Activated CD4-positive, alpha-beta memory T cell treated with anti-CD3 and anti-CD28 coated beads for 36 hours (primary cell): ENCODE measurements around the gene CRYBG1. TPM values are rescaled to one million over a fixed set of nuclear protein-coding genes. Genes with fewer than 3 reads are reported as not detected.

Source experiments
- CTCF ChIA-PET: fragments of 350-600 bp; sonication (Branson Sonifier 250); formaldehyde crosslinking; loops from one replicate; lab custom pipeline; 2021; ENCODE audit warnings: antibody characterized with exemption, inconsistent platforms; lab: Charles Lee
- POLR2A ChIA-PET: fragments of 350-600 bp; sonication (Branson Sonifier 250); formaldehyde crosslinking; loops from one replicate; lab custom pipeline; 2021; ENCODE audit warnings: antibody characterized with exemption; lab: Charles Lee
- DNase-seq: peaks from one replicate; pipeline ENCODE4 v3.0.0-alpha.2; 2020
- H3K27ac Mint-ChIP-seq: one replicate; pipeline ENCODE4 v1.8.0; 2021; ENCODE audit warnings: mixed read lengths
- H3K27me3 Mint-ChIP-seq: one replicate; pipeline ENCODE4 v1.8.0; 2021; ENCODE audit warnings: mixed read lengths
- H3K36me3 Mint-ChIP-seq: one replicate; pipeline ENCODE4 v1.8.0; 2021; ENCODE audit warnings: mixed read lengths
- H3K4me1 Mint-ChIP-seq: one replicate; pipeline ENCODE4 v1.8.0; 2021; ENCODE audit warnings: low read depth, mixed read lengths
- H3K4me3 Mint-ChIP-seq: one replicate; pipeline ENCODE4 v1.8.0; 2021; ENCODE audit warnings: mild to moderate bottlenecking, mixed read lengths
- H3K9me3 Mint-ChIP-seq: one replicate; pipeline ENCODE4 v1.8.0; 2021; ENCODE audit warnings: mixed read lengths
- intact Hi-C: fragments of 100-400 bp; cut with micrococcal nuclease; formaldehyde crosslinking; loops from one replicate; pipeline ENCODE4 v1.15.1; 2023
- total RNA-seq, 2 experiments: library from RNA; stranded (reverse); gene quantifications; one replicate each; pipeline ENCODE4 v1.2.3, GENCODE V29; 2021

CRYBG1 gene
- total RNA-seq, 2 experiments from 2014 or later = 38.4 to 39.3 TPM

DNA sequence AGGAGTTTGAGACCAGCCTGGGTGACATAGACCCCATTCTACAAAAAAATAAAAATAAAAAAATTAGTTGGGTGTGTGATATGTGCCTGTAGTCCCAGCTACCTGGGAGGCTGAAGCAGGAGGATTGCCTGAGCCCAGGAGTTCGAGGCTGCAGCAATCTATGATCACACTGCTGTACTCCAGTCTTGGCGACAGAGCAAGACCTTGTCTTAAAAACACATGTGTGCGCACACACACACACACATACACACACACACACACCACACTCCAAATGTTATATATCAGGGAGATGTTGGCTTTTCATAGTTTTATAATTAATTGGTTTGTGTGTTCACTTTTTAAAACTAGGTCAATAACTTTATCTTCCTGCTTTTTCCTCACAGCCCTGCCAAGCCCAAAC lies 158.2 kb downstream of the CRYBG1 start:
- peak; percentile 27 for DNase-seq
- peak overlapping the region; percentile 76 for H3K4me3 Mint-ChIP-seq
- H3K36me3 Mint-ChIP-seq = peaks cover 37% of the 10 kb centered on the region
- H3K27ac Mint-ChIP-seq = peak overlapping the region; percentile 99
- no peaks in the 10 kb centered on the region for H3K27me3 Mint-ChIP-seq
- intact Hi-C loops = loop anchor here (1.0 kb wide), 2 partner anchors 10 to 35 kb away; no protein-coding TSS in a partner anchor
- H3K9me3 Mint-ChIP-seq = no peaks in the 10 kb centered on the region
- CTCF ChIA-PET = interaction anchor here (0.5 to 4.4 kb wide), 6 partner anchors 10 to 73 kb away, joined by 3 to 29 read pairs (median 8); no protein-coding TSS in a partner anchor
- POLR2A ChIA-PET = interaction anchor here (0.6 to 5.1 kb wide), 10 partner anchors 7 to 668 kb away, joined by 3 to 75 read pairs (median 6); partner anchors contain the start of gene ATG5
- peaks cover 68% of the 10 kb centered on the region for H3K4me1 Mint-ChIP-seq

DNA sequence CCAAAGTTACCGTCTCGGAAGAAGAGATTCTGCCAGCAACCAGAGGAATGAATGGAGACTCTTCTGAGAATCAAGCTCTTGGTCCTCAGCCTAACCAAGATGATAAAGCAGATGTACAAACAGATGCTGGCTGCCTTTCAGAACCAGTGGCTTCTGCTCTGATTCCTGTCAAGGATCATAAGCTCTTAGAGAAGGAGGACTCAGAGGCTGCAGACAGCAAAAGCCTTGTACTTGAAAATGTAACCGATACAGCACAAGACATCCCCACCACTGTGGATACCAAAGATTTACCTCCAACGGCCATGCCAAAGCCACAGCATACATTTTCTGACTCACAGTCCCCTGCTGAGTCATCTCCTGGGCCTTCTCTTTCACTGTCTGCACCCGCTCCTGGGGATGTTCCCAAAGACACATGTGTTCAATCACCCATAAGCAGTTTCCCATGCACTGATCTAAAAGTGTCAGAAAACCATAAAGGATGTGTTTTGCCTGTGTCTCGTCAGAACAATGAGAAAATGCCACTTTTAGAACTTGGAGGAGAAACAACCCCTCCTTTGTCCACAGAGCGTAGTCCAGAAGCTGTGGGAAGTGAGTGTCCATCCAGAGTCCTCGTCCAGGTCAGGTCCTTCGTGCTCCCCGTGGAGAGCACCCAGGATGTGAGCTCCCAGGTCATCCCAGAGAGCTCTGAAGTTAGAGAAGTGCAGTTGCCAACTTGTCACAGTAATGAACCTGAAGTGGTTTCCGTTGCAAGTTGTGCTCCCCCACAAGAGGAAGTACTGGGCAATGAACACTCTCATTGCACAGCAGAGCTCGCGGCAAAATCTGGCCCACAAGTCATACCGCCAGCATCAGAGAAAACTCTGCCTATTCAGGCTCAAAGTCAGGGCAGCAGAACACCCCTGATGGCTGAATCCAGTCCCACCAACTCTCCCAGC lies 159.2 kb downstream of the CRYBG1 start:
- peaks cover 32% of the 10 kb centered on the region for H3K36me3 Mint-ChIP-seq
- intact Hi-C loops = loop anchor here (1.0 to 10.0 kb wide), 8 partner anchors 9 to 1195 kb away; no protein-coding TSS in a partner anchor
- ChIA-PET CTCF (interaction anchor here (0.5 to 4.4 kb wide), 7 partner anchors 9 to 74 kb away, joined by 3 to 29 read pairs (median 6); no protein-coding TSS in a partner anchor), POLR2A (interaction anchor here (0.6 to 5.1 kb wide), 16 partner anchors 8 to 421 kb away, joined by 3 to 75 read pairs (median 6); partner anchors contain the start of gene ATG5)
- H3K27me3 Mint-ChIP-seq = no peaks in the 10 kb centered on the region
- H3K4me3 Mint-ChIP-seq = peak overlapping the region; percentile 76
- no peaks in the 10 kb centered on the region for H3K9me3 Mint-ChIP-seq
- peak overlapping the region; percentile 99 for H3K27ac Mint-ChIP-seq
- peak; percentile 92 for DNase-seq
- peaks cover 67% of the 10 kb centered on the region for H3K4me1 Mint-ChIP-seq

DNA sequence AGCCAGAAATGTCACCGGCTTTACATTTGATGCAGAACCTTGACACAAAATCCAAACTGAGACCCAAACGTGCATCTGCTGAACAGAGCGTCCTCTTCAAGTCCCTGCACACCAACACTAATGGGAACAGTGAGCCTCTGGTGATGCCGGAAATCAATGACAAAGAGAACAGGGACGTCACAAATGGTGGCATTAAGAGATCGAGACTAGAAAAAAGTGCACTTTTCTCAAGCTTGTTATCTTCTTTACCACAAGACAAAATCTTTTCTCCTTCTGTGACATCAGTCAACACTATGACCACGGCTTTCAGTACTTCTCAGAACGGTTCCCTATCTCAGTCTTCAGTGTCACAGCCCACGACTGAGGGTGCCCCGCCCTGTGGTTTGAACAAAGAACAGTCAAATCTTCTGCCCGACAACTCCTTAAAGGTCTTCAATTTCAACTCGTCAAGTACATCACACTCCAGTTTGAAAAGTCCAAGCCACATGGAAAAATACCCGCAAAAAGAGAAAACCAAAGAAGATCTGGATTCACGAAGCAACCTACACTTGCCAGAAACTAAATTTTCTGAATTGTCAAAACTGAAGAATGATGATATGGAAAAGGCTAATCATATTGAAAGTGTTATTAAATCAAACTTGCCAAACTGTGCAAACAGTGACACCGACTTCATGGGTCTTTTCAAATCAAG lies 160.3 kb downstream of the CRYBG1 start:
- peak; percentile 90 for DNase-seq
- Mint-ChIP-seq H3K9me3 (no peaks in the 10 kb centered on the region), H3K4me3 (peak overlapping the region; percentile 76), H3K36me3 (peaks cover 38% of the 10 kb centered on the region), H3K27me3 (no peaks in the 10 kb centered on the region), H3K4me1 (peaks cover 71% of the 10 kb centered on the region), H3K27ac (peak overlapping the region; percentile 99)
- ChIA-PET CTCF (interaction anchor here (0.6 to 4.4 kb wide), 9 partner anchors 8 to 1302 kb away, joined by 3 to 35 read pairs (median 10); no protein-coding TSS in a partner anchor), POLR2A (interaction anchor here (0.6 to 5.1 kb wide), 13 partner anchors 9 to 874 kb away, joined by 3 to 75 read pairs (median 6); no protein-coding TSS in a partner anchor)
- intact Hi-C loops = loop anchor here (1.0 to 10.0 kb wide), 9 partner anchors 8 to 1194 kb away; no protein-coding TSS in a partner anchor

DNA sequence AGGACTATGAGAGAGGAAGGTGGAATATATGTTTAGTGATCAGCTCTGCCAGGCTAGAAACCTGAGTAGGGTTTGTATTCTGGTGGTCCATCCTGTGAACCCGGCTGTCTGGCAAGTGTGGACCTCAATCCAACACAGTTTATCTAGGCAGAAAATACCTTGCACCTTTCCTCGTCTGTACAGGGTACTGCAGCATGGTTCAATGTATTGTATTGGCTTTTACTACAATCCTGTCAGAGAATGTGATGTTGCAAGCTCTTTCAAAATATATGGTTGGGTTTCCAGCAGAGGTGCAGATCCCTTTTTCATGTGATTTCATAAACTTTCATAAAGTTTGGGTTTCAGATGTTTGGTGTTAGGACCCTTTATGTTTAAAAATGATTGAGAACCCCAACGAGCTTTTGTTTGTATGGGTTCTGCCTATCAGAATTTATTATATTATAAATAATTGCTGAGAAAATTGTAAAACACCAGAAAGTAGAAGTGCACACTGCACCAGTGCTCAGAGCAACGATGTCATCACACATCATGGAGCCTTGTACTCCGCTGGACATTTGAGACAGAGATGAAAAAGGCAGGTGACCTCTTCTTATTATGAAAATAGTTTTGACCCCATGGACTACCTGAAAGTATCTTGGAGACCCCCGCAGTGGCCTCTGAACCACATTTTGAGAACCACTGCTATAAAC lies 162.2 kb downstream of the CRYBG1 start:
- Mint-ChIP-seq H3K4me1 (peaks cover 68% of the 10 kb centered on the region), H3K4me3 (peak overlapping the region; percentile 76), H3K27me3 (no peaks in the 10 kb centered on the region), H3K27ac (peak overlapping the region; percentile 99), H3K36me3 (peaks cover 39% of the 10 kb centered on the region), H3K9me3 (no peaks in the 10 kb centered on the region)
- ChIA-PET CTCF (interaction anchor here (0.8 to 4.4 kb wide), 5 partner anchors 10 to 77 kb away, joined by 4 to 35 read pairs (median 23); no protein-coding TSS in a partner anchor), POLR2A (interaction anchor here (0.7 to 5.1 kb wide), 7 partner anchors 11 to 423 kb away, joined by 3 to 75 read pairs (median 6); no protein-coding TSS in a partner anchor)
- no peak for DNase-seq
- intact Hi-C loops = loop anchor here (5.0 to 10.0 kb wide), 4 partner anchors 360 to 1192 kb away; no protein-coding TSS in a partner anchor

DNA sequence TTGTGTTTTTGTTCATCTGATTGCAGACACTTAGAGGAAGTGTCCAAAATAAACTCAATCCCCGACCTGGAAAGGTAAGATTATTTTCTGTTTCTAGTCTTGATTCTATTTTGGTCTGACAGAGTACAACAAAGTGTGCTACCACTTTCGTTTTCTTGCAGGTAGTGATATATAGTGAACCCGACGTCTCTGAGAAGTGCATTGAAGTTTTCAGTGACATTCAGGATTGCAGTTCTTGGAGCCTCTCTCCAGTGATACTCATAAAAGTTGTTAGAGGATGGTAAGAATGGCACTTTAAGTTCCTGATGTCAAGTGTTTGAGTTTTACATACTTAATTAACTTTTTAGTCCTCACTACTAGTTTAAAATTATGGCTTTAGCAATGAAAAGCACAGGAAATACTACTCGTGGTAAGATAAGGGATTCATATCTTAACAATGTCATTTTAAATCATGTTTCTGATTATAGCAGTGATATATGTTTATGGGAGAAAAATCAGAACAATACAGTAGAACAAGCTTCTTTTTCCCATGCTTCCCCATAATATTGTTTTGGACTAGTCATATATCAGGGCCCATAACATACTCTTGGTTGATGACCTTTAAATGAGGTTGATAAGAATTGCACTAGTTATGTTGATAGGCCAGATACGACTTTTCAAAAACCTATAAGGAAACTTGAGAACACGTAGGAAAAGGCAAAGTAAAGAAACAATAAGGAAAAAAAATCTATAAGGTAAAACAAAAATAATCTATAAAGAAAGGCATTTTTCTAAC lies 164.8 kb downstream of the CRYBG1 start:
- Mint-ChIP-seq H3K27me3 (no peaks in the 10 kb centered on the region), H3K9me3 (no peaks in the 10 kb centered on the region), H3K4me3 (peak overlapping the region; percentile 82), H3K36me3 (peaks cover 46% of the 10 kb centered on the region), H3K27ac (peak overlapping the region; percentile 94), H3K4me1 (peaks cover 74% of the 10 kb centered on the region)
- ChIA-PET CTCF (interaction anchor here (0.6 to 2.8 kb wide), 5 partner anchors 9 to 701 kb away, joined by 3 to 18 read pairs (median 7); no protein-coding TSS in a partner anchor), POLR2A (interaction anchor here (0.6 to 3.7 kb wide), 4 partner anchors 9 to 421 kb away, joined by 3 to 21 read pairs (median 8); no protein-coding TSS in a partner anchor)
- intact Hi-C loops = loop anchor here (1.0 to 10.0 kb wide), 3 partner anchors 9 to 1190 kb away; no protein-coding TSS in a partner anchor
- DNase-seq = no peak

DNA sequence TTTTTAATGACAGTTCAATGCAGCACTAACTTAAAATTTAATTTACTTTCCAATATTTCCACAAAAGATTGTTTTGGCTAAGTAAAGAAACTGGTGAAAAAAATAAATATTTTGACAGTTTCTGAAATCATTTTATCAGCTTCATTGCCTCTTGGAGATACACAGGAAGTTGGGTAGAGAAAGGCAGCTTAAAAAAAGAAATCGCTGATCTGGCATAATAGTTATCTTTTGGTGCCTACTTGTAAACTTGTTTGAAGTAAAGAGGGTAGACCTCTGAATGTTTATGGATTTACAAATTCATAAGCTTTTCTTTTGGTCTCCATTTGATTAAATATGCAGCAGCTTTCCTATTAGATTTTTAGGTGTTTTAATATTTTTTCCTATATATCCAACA lies 165.4 kb downstream of the CRYBG1 start:
- Mint-ChIP-seq H3K27me3 (no peaks in the 10 kb centered on the region), H3K9me3 (no peaks in the 10 kb centered on the region), H3K4me1 (peaks cover 75% of the 10 kb centered on the region), H3K4me3 (no peak overlapping the region), H3K27ac (peak overlapping the region; percentile 94), H3K36me3 (peaks cover 45% of the 10 kb centered on the region)
- CTCF ChIA-PET = interaction anchor here (0.6 to 2.8 kb wide), 4 partner anchors 9 to 701 kb away, joined by 3 to 18 read pairs (median 8); no protein-coding TSS in a partner anchor
- no peak for DNase-seq
- intact Hi-C loops = loop anchor here (1.0 to 10.0 kb wide), 3 partner anchors 8 to 1189 kb away; no protein-coding TSS in a partner anchor
- POLR2A ChIA-PET = interaction anchor here (0.6 to 3.7 kb wide), 4 partner anchors 8 to 28 kb away, joined by 3 to 21 read pairs (median 8); no protein-coding TSS in a partner anchor

DNA sequence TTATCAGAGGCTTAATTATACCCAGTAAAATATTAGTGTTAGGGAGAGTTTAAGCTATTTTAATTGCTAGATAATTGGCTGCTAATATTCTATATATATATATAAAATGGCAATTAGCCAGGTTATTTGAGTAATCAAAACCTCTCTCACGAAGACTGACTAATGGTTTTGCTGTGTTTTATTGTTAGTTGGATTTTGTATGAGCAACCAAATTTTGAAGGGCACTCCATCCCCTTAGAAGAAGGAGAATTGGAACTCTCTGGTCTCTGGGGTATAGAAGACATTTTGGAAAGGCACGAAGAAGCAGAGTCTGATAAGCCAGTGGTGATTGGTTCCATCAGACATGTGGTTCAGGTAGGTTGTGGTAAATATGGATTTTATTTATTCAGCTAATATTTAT lies 166.6 kb downstream of the CRYBG1 start:
- H3K36me3 Mint-ChIP-seq = peaks cover 51% of the 10 kb centered on the region
- no peaks in the 10 kb centered on the region for H3K9me3 Mint-ChIP-seq
- H3K4me1 Mint-ChIP-seq = peaks cover 73% of the 10 kb centered on the region
- POLR2A ChIA-PET = interaction anchor here (1.5 to 3.7 kb wide), 2 partner anchors 13 to 15 kb away, joined by 3 to 21 read pairs; no protein-coding TSS in a partner anchor
- H3K27ac Mint-ChIP-seq = peak overlapping the region; percentile 36
- DNase-seq = no peak
- CTCF ChIA-PET = no interaction called here
- H3K4me3 Mint-ChIP-seq = no peak overlapping the region
- intact Hi-C loops = loop anchor here (10.0 kb wide), 1 partner anchor 1188 kb away; no protein-coding TSS in a partner anchor
- H3K27me3 Mint-ChIP-seq = no peaks in the 10 kb centered on the region

DNA sequence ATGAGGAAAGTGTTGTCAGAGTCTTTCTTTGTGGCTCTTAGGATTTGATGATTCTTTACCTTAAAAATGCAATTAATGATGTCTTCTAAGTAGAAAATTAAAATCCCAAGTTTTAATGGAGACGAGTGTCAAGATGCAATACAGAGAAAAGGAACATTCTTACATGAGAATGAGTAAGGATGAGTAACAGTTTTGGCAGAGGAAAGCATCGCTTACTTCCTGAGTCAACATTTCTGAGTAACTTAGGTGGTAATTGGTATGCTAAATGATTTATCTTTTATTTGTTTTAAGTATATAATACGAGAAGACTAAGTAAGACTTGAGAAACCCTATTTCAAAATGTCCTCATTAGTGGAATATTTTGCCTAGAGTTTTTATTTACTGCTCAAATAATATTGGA lies 167.5 kb downstream of the CRYBG1 start:
- Mint-ChIP-seq H3K27me3 (no peaks in the 10 kb centered on the region), H3K4me1 (peaks cover 75% of the 10 kb centered on the region), H3K9me3 (no peaks in the 10 kb centered on the region), H3K27ac (peak overlapping the region; percentile 80), H3K36me3 (peaks cover 55% of the 10 kb centered on the region), H3K4me3 (peak overlapping the region; percentile 36)
- intact Hi-C loops = loop anchor here (1.0 to 10.0 kb wide), 2 partner anchors 9 to 1187 kb away; no protein-coding TSS in a partner anchor
- POLR2A ChIA-PET = interaction anchor here (3.7 kb wide), 1 partner anchor 15 kb away, joined by 21 read pairs; no protein-coding TSS in a partner anchor
- no peak for DNase-seq
- CTCF ChIA-PET = interaction anchor here (0.7 kb wide), 1 partner anchor 9 kb away, joined by 3 read pairs; no protein-coding TSS in a partner anchor

DNA sequence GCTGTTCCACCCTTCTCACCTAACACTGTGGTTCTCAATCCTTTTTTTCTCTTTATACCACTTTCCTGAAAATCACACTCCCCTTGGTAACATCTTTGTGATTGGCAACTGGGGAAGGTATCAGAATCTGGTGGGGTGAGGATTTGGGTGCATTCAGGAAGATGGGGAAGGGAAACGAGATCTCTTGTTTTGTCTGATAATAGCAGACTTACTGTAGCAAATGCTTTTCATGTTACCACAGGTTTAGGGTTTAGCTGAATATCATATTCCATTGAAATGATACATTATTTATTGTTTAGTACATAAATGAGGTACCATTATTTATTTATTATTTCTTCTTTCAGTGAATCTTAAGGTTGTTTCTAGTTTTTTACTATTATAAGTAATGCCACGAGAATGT lies 168.0 kb downstream of the CRYBG1 start:
- Mint-ChIP-seq H3K4me3 (no peak overlapping the region), H3K36me3 (peaks cover 59% of the 10 kb centered on the region)

More for the DNA sequence above, 168.0 kb downstream of the CRYBG1 start:
- Mint-ChIP-seq H3K9me3 (no peaks in the 10 kb centered on the region), H3K27ac (peak overlapping the region; percentile 80), H3K4me1 (peaks cover 76% of the 10 kb centered on the region), H3K27me3 (no peaks in the 10 kb centered on the region)
- POLR2A ChIA-PET = no interaction called here
- DNase-seq = no peak
- CTCF ChIA-PET = interaction anchor here (0.7 kb wide), 1 partner anchor 9 kb away, joined by 3 read pairs; no protein-coding TSS in a partner anchor
- intact Hi-C loops = loop anchor here (1.0 to 10.0 kb wide), 2 partner anchors 9 to 1186 kb away; no protein-coding TSS in a partner anchor
